ENCODE results near the gene RANBP3L.
"Not testable (repeated sequence)": the region's sequence is repeated elsewhere in the genome, so short reads cannot be mapped to it uniquely, and the experiment has no call there.

The RANBP3L gene

GRCh38 chr5:36283775-36284174 is 17.9 kb downstream of the RANBP3L start:
- not testable (repeated sequence) for DNase-seq

GRCh38 chr5:36281626-36282025 is 20.1 kb downstream of the RANBP3L start:
- DNase-seq, result no peak

DNA sequence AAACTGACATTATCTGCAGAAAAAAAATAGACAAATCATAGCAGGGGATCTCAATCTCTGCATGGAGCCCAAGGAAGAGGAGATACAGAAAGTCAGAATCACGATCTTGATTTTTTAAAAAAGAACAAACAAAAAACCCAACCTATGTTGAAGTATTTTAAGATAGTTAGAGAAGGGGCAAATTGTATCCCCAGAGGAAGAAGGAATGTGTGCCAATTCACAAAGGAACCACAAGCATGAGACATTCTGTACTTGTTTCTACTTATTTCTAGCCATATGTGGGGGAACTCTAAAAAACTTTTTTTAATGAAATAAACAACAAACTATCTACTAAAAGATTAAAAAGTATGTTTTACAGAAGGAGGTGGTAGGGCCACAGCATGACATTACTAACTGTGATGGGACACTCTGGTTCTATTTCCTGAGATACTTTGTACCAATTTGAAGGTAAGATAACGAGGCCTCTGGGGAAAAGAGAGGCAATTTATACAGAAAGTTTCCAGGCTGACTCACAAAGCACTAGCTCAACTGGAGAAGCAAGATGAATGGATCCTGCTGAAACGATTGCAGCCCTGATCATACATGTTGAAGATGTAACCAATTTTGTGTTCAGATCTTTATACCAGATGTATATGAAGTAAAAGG is 22.5 kb downstream of the RANBP3L start:
- no peak for DNase-seq

DNA sequence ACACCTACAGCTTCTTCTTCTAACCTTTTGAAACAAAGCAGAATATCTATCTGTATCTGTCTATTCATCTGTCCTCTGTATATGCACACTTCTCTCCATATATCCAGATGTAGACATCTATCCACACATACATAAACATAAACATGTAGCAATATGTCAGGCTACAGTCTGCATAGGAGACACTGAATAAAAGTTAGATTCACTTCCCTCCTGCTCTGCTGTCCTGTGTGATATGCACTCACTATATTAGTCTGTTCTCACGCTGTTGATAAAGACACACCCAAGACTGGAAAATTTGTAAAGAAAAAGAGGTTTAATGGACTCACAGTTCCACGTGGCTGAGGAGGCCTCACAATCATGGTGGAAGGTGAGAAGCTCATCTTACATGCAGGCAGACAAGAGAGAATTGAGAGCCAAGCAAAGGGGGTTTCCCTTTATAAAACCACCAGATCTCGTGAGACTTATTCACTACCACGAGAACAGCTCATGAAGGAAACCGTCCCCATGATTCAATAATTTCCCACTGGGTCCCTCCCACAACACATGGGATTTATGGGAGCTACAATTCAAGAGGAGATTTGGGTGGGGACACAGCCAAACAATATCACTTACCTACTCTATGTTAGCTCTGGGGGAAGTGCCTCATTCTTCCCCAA is 24.1 kb downstream of the RANBP3L start:
- no peak for DNase-seq

DNA sequence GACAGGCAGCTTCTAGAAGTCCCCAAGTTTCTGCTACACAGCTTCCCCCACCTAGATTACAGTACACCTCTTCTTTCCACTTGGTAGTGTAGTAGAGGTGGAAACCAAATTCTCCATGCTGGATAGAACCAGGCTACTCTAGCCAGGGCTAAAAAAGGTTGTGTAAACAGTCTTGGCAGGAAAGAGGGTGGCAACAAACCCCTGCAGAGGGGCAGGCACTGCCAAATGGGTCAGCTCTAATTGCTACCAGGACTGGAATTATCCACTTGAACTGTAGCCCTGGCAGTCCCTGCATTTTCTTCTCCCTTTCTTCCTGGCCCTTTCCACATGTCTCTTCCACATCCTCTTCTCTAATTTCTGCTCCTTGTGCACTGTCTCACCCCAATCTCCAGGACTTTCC is 24.8 kb downstream of the RANBP3L start:
- DNase-seq, result no peak

GRCh38 chr5:36273809-36274526 is 27.7 kb downstream of the RANBP3L start:
- DNase-seq, result no peak

DNA sequence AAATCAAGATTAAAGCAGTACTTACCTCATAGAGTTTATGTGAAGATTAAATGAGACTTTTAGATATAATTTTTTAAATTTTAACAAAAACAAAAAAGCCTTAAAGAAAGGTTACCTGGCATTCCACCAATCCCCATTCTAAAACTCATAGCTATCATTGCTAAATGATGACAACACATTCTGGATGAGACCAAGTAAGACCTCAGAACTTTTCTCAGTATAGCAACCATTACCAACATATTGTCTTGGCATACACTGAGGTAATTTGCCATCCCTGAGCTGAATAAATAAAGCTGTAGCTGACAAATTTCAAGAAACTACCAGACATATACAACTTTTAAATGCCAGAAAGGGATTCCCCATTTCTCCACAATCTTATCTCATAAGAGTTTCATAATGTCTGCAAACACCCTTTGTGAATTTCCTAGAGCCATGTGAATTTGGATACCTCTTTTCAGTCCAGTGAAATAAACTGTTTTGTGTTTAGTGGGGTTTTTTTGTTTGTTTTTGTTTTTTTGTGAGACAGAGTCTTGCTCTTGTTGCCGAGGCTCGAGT is 29.5 kb downstream of the RANBP3L start:
- DNase-seq, result no peak

DNA sequence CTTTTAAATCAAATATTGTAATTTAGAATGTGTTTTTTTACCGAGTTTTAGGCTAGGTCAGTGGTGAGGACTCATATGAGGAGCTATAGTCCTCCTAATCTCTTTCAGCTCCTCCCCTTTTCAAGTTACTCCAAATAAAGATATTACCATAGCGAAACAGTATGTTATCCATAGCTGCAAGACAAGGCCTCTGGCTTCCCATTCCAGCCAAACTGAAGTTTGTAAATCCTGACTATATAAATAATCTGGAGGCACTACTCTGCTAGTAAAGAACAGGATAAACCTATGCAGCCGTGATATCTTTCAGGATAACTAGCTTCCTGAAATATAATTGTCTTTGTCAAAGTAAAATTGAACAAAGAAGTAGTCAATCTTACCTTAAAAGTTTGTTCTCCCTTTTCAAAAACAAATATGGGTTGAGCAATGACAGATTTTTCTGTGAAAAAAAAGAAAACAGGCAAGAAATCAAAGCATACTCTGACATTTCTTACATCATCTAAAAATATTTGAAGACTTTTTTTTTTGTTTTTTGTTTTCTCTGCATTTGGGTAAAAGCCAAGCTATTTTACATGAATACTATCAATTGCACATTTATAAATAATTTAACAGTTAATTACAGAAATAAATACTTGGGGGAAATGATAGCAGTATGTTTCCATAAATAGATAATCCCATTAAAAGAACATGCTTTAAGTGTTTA is 30.7 kb downstream of the RANBP3L start:
- DNase-seq, result no peak

GRCh38 chr5:36270175-36270574 is 31.5 kb downstream of the RANBP3L start:
- no peak for DNase-seq

- no peak for DNase-seq
Observed at GRCh38 chr5:36269478-36269877, 32.2 kb downstream of the RANBP3L start.

- DNase-seq, result no peak
Observed at GRCh38 chr5:36267905-36268304, 33.8 kb downstream of the RANBP3L start.

GRCh38 chr5:36264202-36264760 is 37.4 kb downstream of the RANBP3L start:
- no peak for DNase-seq

GRCh38 chr5:36261186-36261585 is 40.5 kb downstream of the RANBP3L start:
- no peak for DNase-seq

DNA sequence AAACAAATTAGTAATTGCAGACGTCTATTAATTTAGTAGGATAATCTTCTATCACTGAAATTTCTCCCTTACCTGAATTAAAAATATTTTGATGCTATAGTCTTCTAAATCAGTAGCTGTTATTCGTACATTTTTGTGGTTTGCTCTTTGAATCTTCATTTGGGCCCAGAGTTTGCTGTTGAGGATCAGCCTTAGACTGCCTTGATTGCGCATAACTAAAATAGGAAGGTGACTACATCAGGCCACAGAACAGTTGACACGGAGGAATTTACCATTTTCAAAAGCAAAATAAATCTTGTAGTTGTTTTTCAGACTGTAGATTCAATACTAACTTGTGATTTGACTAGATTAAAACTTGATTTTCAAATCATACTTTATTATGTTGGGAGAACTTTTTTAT is 48.1 kb downstream of the RANBP3L start:
- DNase-seq, result no peak

GRCh38 chr5:36252722-36253365 is 48.9 kb downstream of the RANBP3L start:
- no peak for DNase-seq

DNA sequence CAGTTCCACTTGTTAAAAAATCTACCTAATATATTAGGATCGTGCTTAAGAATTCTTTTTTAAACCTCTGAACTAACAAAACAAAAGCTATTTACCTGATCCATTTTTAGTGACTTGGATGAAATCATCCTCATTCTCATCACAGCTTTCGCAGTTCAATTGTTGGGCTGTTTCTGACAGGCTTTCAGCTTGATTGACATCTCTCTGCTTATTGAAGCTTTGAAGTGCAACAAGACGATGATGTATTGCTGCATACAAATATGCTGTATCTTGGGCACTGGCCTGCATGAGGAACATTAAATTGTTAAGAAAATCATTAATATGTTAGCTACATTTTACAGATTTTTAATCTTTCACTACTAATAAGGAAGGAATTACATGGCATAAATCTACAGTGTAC is 50.5 kb downstream of the RANBP3L start:
- no peak for DNase-seq

DNA sequence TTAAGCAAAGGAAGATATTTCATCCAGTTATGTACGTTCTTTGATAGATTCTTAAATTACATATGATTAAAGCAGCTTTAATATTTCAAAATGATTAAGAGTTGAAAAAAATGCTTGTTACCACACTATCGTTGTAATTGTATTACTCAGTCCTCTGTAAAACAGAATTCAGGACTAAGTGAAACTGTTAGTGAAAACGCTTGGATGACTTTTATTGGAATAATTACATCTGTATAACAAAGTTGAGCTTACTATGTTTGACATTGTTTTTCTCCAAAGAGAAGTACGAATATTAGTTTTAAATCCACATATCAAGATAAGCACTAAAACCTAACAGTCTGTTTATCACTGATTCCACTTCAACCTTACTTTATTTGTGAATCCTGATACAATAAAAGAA is 51.3 kb downstream of the RANBP3L start:
- DNase-seq, result no peak

GRCh38 chr5:36246036-36246800 is 55.5 kb downstream of the RANBP3L start:
- no peak for DNase-seq

DNA sequence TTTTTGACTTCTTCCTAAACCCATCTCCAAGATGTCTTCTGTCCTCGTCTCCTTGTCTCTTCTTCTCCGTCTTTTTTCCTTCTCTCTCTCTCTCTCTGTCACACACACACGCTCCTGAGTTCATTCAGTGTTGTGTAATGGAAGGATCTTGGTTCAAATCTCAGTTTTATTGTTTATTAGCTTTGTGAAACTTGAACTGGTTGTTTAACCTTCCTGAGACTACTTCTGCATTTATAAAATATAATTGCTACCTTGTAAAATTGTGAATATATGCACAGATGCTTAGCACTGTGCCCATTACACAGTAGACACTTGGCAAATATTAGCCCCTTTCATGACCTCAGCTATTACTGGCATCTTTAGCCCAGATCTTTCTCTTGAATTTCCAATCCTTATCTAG is 57.6 kb downstream of the RANBP3L start:
- DNase-seq, result no peak

DNA sequence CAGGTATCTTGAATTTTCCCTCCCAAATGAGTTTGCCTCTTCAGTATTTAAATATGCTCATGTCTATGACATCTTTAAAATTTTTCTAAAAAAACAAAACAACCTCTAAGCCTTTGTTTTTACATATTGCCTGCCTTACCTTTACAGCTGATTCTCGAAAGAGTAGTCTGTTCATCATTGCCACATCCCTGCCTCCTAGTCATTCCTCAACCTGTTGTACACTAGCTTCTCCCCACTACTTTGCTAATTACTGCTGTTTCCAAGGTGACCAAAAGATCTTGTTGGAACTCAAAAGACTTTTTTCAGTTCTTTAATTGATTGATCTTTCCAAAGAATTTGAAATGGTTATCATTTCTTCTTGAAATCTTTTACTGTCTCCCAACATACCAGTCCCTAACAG is 58.0 kb downstream of the RANBP3L start:
- DNase-seq, result no peak

Data from NCI-H1048 (cell line).